HG03439 (cell line): ENCODE measurements around the gene MSX1.
A peak's percentile ranks its signal among the peaks of the same experiment; 100 is the strongest.
"Not testable (repeated sequence)": the region's sequence is repeated elsewhere in the genome, so short reads cannot be mapped to it uniquely, and the experiment has no call there.

Experiments
- ATAC-seq: cut with Tn5 transposase; IDR thresholded peaks from one replicate; pipeline ENCODE4 v1.9.1; 2021; ENCODE audit warnings: mild to moderate bottlenecking, moderate library complexity; ENCODE audit not compliant: unreplicated experiment

Gene MSX1

DNA sequence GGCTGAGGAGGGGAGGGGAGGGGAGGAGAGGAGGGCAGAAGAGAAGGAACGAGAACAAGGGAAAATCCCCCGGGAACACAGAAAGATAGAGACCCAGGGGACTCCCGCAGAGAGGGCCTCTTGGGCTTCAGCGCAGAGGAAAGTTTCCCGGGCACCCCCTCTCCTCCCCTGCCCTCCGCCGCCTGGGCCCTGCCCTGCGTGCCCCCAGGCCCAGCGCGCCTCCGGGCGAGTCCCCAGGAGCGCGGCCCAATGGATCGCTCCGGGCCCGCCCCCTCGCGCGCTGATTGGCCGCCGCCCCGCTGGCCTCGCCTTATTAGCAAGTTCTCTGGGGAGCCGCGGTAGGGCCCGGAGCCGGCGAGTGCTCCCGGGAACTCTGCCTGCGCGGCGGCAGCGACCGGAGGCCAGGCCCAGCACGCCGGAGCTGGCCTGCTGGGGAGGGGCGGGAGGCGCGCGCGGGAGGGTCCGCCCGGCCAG, at the start of gene MSX1:
Gene MSX1, plus strand, starts transcription at position 341 of the 474 bp plus-strand sequence. CDS start 235 bp downstream, outside the sequence.
- ATAC-seq: peak; percentile 92

DNA sequence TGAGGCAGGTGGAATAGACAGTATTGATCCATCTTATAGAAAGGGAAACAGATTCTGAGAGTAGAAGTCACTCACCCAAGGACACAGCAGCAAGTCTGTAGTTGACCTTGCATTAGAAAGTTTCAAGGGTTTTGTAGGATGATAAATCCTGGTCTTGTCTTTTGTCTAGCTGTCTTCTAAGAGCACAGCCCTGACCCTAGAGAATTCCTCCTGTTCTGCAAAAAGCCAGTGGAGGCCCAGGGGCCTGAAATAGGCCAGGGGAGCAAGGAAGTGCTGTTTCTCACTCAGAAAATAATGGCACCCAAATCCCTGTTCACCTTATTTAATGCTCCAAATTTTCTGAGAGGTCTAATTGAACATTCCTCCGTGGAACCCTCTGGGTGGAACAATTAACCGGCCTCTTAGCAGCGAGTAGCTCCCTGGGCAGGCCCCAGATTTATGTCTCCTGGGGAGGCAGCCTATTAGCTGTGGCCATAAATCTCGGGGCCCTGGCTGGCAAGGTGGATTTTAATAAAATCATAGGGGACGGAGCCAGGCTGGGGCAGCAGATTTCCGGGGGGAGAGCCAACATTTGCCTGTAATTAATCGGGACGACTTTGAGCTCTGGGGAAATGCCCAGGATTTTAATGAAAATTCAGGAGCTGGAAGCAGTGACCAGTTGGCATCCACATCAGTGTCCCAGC, 49.2 kb upstream of the MSX1 start:
- no peak for ATAC-seq

DNA sequence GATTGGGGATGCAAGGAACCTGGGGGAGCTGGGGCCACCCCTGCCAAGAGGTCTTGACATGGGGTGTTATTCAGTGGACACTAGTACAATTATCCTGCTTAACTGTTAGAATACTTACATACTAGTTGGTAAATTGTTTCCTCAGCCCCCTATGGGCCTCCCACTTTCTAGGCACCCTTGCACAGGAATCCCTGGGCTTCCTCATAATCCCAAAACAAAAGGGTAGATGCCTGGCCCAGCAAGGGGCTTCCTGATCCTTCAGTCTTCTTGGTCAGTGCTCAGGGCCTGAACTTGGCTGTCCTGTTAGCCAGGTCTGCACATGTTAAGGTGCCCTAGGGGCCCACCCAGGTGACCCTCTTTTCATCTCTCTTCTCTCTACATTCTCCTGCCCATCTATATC, 48.7 kb upstream of the MSX1 start:
- no peak for ATAC-seq

DNA sequence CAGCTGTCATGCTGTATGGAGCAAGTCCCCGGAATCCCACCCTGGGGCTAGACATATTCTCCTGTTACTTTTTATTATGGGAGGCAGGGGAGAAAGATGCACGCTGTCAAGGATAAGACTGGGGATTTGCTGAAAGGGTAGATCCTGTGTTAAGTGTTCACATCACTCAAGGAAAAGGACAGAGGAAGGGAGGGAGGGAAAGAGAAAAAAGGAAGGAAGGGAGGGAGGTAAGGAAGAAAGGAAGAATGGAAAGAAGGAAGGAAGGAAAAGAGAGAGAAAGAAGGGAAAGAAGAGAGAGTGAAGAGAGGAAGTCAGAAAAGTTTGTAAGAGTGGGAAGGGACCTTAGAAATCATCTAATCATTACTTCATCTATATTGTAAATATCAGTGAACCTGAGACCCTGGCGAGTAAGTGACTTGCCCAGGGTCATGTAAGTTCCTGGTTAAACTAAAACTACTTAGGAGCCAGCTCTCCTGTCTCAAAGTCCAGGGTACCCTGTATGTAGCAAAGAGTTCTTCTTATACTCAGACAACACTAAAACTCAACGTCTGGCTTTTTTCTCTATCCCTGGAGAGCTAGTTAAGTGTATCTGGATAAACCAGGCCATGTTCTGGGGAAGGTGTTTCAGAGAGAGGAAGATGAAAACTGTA, 47.2 kb upstream of the MSX1 start:
- no peak for ATAC-seq

DNA sequence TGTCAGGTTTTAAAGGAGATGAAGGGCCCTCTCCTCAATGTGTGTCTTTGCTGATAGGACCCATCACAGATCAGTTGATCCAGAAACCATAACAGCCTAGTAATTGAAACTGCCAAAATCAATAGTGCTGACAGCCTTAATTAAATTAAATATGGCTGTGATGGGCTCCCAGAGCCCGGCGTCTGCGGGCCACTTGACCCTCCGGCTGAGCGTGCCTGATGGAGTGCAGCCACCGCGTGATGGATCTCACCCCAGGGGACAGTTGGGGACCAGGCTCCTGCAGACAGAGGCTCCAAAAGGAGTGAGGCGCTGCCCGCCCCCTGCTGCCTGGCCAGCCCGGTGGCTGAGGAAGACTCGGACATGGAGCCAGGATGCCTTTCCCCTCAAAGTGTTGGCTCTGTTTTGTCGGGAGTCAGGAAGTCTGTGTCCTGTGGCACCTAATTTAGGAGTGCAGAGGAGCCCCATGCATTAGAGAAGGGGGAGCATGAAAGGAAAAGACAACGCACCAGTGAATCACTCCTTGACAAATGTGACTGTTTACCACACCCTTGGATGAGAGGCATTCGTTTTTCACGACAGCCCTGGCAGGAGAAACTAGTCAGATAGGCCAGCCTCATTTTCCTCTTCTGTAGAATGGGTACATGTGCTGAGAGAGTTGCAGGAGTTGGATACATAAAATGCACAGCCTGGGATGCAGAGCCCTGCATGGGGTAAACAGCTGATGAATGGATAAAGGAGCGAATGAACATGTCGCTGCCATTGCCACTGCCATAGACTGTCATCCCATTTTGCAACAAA, 40.9 kb upstream of the MSX1 start:
- no peak for ATAC-seq

DNA sequence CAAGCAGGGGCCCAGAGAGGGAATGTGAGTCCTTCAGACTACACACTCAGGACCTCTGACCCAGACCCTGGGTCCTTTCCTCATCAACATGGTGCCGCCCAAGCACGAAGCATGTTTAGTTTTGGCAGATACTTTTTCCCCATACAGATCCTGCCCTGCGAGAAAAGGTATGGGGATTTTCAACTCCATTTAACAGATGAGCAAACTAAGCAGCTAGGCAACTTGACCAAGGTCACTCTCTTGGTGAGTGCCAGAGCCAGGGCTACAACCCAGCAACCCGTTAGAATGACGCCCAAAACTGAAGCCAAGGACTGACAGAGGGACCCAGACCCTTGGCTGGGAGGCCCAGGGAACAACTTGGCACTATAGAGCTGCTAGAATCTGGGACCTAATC, 40.3 kb upstream of the MSX1 start:
- no peak for ATAC-seq

DNA sequence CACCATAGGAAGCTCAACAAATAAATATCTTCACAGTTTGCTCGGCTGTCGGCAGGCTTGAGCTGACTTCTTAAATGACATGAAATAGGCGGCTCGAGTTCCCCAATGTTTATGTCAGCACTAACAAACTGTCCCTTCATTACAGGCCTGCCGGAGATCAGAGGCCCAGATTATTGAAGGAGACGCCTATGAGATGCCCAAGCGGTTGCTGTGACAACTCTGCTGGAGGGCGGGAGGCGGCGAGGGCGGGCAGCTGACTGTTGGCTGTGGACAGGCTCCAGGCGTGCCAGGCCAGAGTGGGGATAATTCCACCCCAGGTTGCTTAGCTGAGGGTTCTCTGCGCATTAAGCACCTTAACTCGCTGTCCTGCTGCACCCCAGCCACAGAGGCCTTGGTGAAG, 39.2 kb upstream of the MSX1 start:
- ATAC-seq: no peak

DNA sequence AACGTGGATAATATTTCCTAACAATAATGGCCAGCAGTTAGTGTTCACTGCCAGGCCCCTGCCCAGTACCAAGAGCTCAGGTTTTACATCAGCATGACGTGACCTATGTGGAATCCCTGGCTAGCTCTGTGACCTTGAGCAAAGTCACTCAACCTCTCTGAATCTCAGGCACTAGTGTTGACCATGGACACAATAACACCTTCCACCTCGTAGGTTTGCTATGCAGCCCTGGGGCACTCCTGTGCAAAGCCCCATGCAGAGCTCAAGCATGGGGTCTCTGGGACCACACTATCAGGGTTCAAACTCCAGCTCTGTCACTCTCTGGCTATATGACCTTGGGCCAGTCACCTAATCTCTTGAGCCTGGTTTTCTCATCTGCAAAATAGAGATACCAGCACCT, 38.7 kb upstream of the MSX1 start:
- no peak for ATAC-seq

DNA sequence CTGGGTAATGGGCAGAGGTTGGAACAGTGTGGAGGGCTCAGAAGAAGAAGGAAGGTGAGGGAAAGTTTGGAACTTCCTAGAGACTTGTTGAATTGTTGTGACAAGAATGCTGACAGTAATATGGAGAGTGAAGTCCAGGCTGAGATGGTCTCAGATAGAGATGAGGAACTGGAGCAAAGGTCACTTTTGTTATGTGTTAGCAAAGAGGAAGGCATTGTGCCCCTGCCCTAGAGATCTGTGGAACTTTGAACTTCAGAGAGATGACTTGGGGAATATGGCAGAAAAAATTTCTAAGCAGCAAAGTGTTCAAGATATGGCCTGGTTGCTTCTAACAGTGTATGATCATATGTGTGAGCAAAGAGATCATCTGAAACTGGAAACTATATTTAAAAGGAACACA, 37.9 kb upstream of the MSX1 start:
- ATAC-seq: no peak

DNA sequence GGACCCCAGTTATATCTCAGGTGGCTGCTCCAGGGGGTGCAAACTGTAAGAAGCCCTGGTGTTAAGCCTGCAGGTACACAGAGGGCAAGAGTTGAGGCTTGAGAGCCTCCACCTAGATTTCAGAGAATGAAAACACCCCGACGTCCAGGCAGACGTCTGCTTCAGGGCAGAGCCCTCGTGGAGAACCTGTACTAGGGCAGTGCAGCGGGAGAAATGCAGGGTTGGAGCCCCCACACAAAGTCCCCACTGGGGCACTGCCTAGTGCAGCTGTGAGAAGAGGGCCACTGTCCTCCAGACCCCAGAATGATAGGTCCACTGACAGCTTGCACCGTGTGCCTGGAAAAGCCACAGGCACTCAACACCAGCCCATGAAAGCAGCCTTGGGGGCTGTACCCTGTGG, 37.2 kb upstream of the MSX1 start:
- not testable (repeated sequence) for ATAC-seq

DNA sequence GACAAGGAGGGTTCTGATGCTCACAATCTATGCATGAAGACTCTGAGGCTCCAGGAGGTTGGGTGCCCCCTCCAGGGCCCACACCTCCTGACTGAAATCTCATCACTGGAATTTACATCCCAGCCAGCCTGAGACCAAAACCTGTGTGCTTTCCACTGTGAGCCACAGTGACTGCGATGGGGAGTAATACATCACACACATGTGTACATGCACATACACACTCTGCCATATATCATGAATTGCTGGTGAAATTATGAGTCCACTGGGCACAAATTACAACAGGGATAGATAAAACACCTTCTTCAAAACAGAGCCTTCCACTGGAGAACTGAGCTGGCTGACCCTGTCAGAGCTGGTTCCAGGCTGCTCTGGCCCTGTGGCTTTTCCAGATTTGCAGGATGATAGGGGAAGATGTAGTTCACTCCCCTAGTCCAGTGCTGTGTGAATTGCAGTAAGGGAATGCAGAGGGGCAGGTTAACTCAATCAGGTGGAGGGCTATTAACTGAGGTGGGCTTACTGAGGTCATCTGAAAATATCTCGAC, 35.8 kb upstream of the MSX1 start:
- ATAC-seq: no peak

DNA sequence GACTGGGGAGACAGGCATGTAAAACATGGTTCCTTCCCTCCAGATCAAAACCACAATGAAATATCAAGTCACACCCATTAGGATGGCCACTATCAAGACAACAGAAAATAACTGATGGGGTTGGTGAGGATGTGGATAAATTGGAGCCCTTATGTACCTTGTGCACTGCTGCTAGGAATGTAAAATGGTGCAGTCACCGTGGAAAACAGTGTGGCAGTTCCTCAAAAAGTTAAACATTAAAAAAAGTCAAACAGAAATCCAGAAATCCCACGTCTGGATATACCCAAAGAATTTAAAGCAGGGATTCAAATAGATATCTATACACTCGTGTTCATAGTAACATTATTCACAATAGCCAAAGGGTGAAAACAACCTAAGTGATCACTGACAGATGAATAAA, 35.2 kb upstream of the MSX1 start:
- no peak for ATAC-seq

DNA sequence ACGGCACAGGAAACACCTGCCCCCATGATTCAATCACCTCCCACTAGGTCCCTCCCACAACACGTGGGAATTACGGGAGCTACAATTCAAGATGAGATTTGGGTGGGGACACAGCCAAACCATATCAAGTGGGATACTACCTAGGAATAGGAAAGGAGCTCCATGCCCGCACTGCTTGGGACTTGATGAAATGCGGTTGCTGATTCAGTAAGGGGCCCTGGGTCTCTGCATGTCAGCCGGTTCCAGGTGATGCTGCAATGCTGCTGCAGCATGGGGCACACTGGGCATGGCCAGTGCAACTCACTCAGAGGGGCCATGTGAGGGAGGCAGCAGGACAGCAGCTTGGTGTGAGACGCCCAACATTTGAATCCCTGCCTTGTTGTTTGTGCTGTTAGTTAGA, 34.0 kb upstream of the MSX1 start:
- ATAC-seq: no peak

DNA sequence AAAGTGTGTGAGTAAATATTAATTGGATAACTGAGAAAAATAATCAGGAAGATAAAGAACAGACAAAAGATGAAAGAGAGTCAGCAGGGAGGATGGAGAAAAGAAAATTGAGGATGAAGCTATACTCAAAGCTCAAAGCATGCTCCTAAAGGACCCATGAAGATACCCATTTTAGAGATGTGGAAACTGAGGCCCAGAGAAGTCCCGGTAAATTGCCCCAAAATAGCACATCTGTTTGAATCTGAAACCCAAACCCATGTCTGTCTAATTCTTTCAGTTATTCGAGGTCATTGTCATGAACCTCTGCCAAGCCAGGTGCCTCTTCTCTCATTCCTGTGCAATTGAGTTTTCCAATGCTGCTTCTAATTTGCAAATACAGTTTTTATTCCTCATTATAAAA, 29.6 kb upstream of the MSX1 start:
- ATAC-seq: no peak

DNA sequence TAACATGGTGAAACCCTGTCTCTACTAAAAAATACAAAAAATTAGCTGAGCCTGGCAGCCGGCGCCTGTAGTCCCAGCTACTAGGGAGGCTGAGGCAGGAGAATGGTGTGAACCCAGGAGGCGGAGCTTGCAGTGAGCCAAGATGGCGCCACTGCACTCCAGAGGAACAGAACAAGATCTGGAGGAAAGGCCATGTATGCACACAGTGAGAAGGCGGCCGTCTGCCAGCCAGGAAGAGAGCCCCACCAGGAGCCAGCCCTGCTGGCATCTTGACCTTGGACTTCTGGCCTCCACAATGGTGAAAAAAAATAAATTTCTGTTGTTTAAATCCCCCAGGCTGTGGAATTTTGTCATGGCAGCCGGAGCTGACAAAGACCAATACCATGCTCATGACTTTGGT, 28.2 kb upstream of the MSX1 start:
- no peak for ATAC-seq

DNA sequence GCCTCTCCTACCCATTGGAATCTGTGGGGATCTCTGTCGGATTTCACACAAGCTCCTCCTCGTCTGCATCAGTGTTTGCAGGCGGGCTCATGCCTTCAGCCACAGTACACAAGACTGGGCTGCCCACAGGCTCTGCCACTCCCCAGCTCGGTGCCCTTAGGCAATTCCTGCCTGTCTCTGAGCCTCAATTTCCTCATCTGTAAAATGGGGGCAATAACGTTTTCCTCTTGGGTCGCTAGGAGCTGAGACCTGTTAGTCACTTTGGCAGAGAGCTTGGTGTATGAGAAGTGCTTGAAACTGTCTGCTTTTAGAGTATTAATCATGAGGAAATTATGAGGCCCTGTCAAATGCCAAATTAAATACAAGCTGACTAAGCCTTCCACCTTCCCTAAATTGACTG, 27.6 kb upstream of the MSX1 start:
- no peak for ATAC-seq

DNA sequence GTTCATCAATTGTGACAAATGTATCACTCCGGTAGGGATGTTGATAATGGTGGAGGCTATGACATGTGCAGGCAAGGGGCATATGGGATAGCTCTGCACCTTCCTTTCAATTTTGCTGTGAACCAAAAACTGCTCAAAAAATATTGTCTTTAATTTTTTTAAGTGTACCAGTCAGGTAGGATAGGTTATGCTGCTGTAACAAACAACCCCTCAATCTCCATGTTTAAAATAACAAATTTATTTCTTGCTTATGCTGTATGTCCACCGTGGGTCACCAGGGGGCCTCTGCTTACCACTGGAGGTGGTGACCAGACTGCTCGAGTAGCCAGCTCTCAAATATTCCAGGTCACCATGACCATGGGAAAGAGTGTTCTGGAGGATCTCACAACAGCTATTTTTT, 23.4 kb upstream of the MSX1 start:
- ATAC-seq: no peak

DNA sequence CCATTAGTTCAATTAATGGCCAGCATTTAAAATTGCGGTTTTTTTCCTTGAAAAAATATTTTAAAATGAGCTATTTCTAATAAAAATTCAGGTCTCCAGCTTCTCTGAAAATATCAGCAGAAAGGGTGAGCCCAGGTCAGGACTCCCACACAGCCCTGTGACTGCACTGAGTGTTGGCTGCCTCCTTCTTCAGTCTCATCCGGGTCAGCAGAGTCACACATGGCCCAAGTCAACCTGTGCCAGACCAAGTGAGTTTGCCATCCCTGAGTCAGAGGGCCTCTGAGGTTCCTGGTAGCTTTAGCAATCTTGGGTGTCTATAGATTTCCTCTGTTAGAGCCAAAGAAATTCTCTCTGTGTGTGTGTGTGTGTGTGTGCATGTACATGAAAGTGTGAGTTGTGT, 22.1 kb upstream of the MSX1 start:
- ATAC-seq: no peak

DNA sequence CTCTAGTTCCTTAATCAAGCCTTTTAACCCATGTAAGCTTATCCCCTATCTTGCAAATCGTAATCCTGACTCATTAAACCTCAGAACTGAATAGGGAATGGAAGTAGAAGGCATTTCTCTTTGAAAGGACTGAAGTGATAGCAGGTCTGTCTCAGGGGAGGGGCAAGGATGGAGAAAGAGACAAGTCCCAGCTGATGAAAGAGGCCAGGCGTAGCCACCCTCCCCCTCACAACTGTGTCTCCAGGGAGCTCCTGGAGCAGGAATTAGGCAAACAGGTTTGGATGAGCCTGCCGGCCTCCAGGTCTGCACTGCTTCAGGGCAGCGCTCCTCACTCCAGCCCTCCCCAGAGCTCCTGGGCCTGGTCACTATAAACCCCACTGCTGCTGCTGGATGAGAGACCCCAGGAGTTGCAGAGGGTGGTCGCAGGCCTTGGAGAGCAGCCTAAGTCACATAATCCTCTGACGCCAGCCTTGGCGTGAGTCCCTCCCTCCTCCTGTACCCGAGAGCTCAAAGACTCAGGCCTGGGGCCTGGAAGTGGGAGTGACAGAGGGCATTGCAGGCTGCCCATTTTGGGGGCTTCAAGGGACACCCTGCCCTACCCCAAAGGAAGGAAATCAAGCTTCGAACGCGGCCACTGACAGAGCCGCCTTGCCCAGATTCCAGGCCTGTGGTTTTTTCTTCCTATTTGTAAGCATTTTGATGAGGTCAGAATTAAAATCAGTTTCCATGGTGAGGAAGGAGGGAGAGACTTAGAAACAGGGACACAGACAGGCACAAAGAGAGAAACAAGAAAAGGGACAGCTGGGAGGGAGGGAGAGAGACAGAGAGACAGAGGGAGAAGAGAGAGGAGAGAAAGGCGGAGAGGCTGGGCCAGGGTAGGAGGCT, 21.2 kb upstream of the MSX1 start:
- no peak for ATAC-seq

DNA sequence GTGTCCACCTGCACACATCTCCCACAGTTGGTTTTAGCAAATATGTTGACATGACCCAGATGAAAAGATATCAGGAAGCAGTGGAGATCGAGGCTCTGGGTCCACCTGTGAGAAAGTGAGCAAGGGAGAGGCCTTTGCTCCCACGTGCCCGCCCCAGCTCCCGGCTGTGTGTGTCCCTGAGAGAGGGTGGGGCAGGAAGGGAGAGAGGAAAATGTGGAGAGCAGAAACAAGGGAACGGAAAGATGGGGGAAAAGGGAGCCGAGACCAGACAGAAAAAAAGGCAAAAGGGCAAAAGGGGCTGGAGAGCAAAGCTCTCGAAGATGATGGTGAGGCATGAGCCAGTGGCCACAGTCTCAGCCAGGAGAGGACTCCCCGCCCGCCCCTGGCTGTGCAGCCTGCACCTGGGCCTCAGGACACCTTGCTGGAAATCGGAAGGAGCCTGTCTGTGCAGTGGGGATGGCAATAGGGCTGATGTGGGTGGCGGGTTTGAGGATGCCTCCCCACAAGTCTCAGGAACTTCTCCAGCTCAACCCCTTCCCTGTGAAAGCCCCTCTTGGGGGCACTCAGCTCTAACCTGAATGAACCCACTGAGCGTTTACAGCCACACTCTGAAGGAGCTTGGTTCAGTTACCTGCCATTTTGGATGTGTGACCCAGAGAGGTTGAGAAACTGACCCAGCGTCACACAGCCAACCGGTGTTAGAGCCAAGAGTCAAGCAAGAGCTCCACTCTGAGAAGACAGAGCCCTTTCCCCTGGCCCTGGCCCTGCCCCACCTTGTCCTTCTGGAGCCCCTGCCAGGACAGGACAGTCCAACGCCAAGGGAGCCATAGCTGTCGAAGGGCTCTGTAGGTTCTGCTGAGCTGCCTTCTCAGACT, 20.3 kb upstream of the MSX1 start:
- ATAC-seq: no peak
